ENCODE results near the gene LPAR3. TPM values are rescaled to one million over a fixed set of nuclear protein-coding genes. Genes with fewer than 3 reads are reported as not detected.

Gene LPAR3
- total and polyA plus RNA-seq, 2 of the 4 experiments (the other 2 are of a cell fraction) = 0.09 to 0.18 TPM

- no peak overlapping the region for H3K9ac ChIP-seq (ENCODE audit: low read depth, low read length)
- in situ Hi-C loops (cut with MboI; ENCODE audit: low sequenced_read_pairs) (no loop called here), dilution Hi-C loops (cut with HindIII; ENCODE audit: low sequenced_read_pairs, unreplicated experiment) (no loop called here), intact Hi-C loops (cut with micrococcal nuclease) (no loop called here)
- no peak overlapping the region for H3K56ac ChIP-seq (ENCODE audit: extremely low read depth, insufficient read depth, low read length)
- H4K5ac ChIP-seq (ENCODE audit: low read depth, low read length) = peak overlapping the region; percentile 9; the same call in 1 of the 2 replicates
- POLR2A ChIA-PET (ENCODE audit: unreplicated experiment) = no interaction called here
- H4K20me1 ChIP-seq (ENCODE audit: insufficient read depth, low read length) = no peaks in the 10 kb centered on the region
- ATAC-seq (ENCODE audit: low read depth) (peak; percentile 78), DNase-seq (peak; percentile 58)
- H3K9me3 ChIP-seq (ENCODE audit: control insufficient read depth, insufficient read depth, low read length) = no peaks in the 10 kb centered on the region
- peak overlapping the region; percentile 91 for H3K14ac ChIP-seq (replicated peaks; ENCODE audit: low read depth, low read length)
- H2BK5ac ChIP-seq (ENCODE audit: low read depth, low read length, poor library complexity, severe bottlenecking) = peak overlapping the region; percentile 2
- peak overlapping the region; percentile 23; the same call in 1 of the 2 replicates for H3K27ac ChIP-seq (ENCODE audit: insufficient read depth, low read length)
- no peaks in the 10 kb centered on the region; a peak in 1 of 4 replicates for H3K79me1 ChIP-seq (ENCODE audit: low read depth in 1 of 2, low read length in 2 of 2)
- H3K27me3 ChIP-seq (ENCODE audit: control insufficient read depth, insufficient read depth, low read length) = no peaks in the 10 kb centered on the region
- peak overlapping the region; percentile 91; the same call in 1 of the 2 replicates for H3K23ac ChIP-seq (ENCODE audit: low read depth, low read length)
- H3K4ac ChIP-seq (ENCODE audit: low read depth, low read length) = peak overlapping the region; percentile 87
- peak overlapping the region; percentile 58 for H2AFZ ChIP-seq (replicated peaks; ENCODE audit: low read length, poor library complexity)
- H2AK9ac ChIP-seq (replicated peaks; ENCODE audit: low read depth, low read length, poor library complexity) = no peak overlapping the region
- no peak for TF ChIP-seq FOS (IDR thresholded peaks at IDR 0.05; ENCODE audit: low read depth, low read length)
- no peak for TF ChIP-seq BHLHE40 (IDR thresholded peaks at IDR 0.05; ENCODE audit: low read depth, low read length)
- TF ChIP-seq MAZ (IDR thresholded peaks at IDR 0.05; ENCODE audit: borderline replicate concordance, low read depth, low read length) = no peak
- no peak for TF ChIP-seq SMC3 (IDR thresholded peaks at IDR 0.05; ENCODE audit: low read depth, low read length)
- H3K18ac ChIP-seq (ENCODE audit: low read depth, low read length) = peak overlapping the region; percentile 24; the same call in 1 of the 2 replicates
- no peaks in the 10 kb centered on the region for H3K36me3 ChIP-seq (ENCODE audit: control insufficient read depth, insufficient read depth, low read length)
- H4K8ac ChIP-seq (ENCODE audit: low read depth in 2 of 2, low read length in 2 of 2) = peak overlapping the region in 1 of 2 experiments; percentile 72; a peak in 2 of 4 replicates
- no peak overlapping the region for H3K4me3 ChIP-seq (ENCODE audit: insufficient read depth, low read depth, low read length)
- H4K91ac ChIP-seq (ENCODE audit: insufficient read depth, low read depth, low read length) = peak overlapping the region; percentile 57; the same call in 1 of the 2 replicates
- peak overlapping the region; percentile 56; the same call in 1 of the 3 replicates for H2BK15ac ChIP-seq (ENCODE audit: low read depth, low read length)
- peak overlapping the region; percentile 42; the same call in 1 of the 2 replicates for H3K4me2 ChIP-seq (ENCODE audit: low read depth, low read length)
- H2BK20ac ChIP-seq (ENCODE audit: low read depth, low read length) = peak overlapping the region; percentile 93
- no peak overlapping the region; the same call in 1 of the 2 replicates for H2AK5ac ChIP-seq (ENCODE audit: low read depth, low read length)
- H3K4me1 ChIP-seq (ENCODE audit: control insufficient read depth, insufficient read depth, low read length) = peaks cover 5% of the 10 kb centered on the region
- BruUV-seq (replicated peaks) = no TSS peak
- CTCF ChIA-PET = interaction anchor here (0.6 kb wide), 1 partner anchor 85 kb away, joined by 3 read pairs; no protein-coding TSS in a partner anchor
- peaks cover 2% of the 10 kb centered on the region; the same call in 1 of the 2 replicates for H3K9me1 ChIP-seq (ENCODE audit: insufficient read depth, low read length)
- H2BK120ac ChIP-seq (ENCODE audit: low read depth, low read length) = peak overlapping the region; percentile 86
These were observed 9.7 kb downstream of the LPAR3 start for GRCh38 chr1:84883286-84883685.

Measured in IMR-90 (cell line).